Smooth muscle cell (in vitro differentiated cells): ENCODE measurements around the gene FCN3. TPM values are rescaled to one million over a fixed set of nuclear protein-coding genes. Genes with fewer than 3 reads are reported as not detected.

Experiments
- DNase-seq: peaks from one replicate; lab custom pipeline; 2025; ENCODE audit not compliant: unreplicated experiment; lab: John Stamatoyannopoulos, UW
- H2AFZ ChIP-seq: fragments of 200-600 bp; sonication (generic); 2 replicates; pipeline ENCODE4 v1.6.0; 2016; ENCODE audit warnings: antibody characterized with exemption, low read depth, mild to moderate bottlenecking
- H3F3A ChIP-seq: fragments of 200-600 bp; sonication (generic); 2 replicates; pipeline ENCODE4 v1.6.0; 2017; ENCODE audit warnings: antibody characterized with exemption, low read depth
- H3K27ac ChIP-seq: fragments of 200-600 bp; sonication (generic); 2 replicates; pipeline ENCODE4 v1.5.1; 2016; ENCODE audit warnings: low read depth, mild to moderate bottlenecking
- H3K27me3 ChIP-seq: fragments of 200-600 bp; sonication (generic); 2 replicates; pipeline ENCODE4 v1.6.1; 2016; ENCODE audit warnings: low read depth, mild to moderate bottlenecking
- H3K36me3 ChIP-seq: fragments of 200-600 bp; sonication (generic); 2 replicates; pipeline ENCODE4 v1.5.1; 2016; ENCODE audit warnings: low read depth
- H3K4me1 ChIP-seq: fragments of 200-600 bp; sonication (generic); 2 replicates; pipeline ENCODE4 v1.5.1; 2016; ENCODE audit warnings: low read depth
- H3K4me2 ChIP-seq: fragments of 200-600 bp; sonication (generic); 2 replicates; pipeline ENCODE4 v1.6.0; 2016; ENCODE audit warnings: mild to moderate bottlenecking
- H3K4me3 ChIP-seq: fragments of 200-600 bp; sonication (generic); 2 replicates; pipeline ENCODE4 v1.5.1; 2016; ENCODE audit warnings: mild to moderate bottlenecking
- H3K79me2 ChIP-seq: fragments of 200-600 bp; sonication (generic); 2 replicates; pipeline ENCODE4 v1.6.0; 2016; ENCODE audit warnings: low read depth, mild to moderate bottlenecking
- H3K9ac ChIP-seq: fragments of 200-600 bp; sonication (generic); 2 replicates; pipeline ENCODE4 v1.6.0; 2016; ENCODE audit warnings: low read depth
- H3K9me3 ChIP-seq: fragments of 200-600 bp; sonication (generic); replicated peaks from 2 replicates; pipeline ENCODE4 v1.5.1; 2016; ENCODE audit warnings: low read depth
- H4K20me1 ChIP-seq: fragments of 200-600 bp; sonication (generic); 2 replicates; pipeline ENCODE4 v1.6.0; 2016; ENCODE audit warnings: low read depth
- WGBS: methylation state at CpG from one replicate; pipeline ENCODE4 v1.1.7; 2016; ENCODE audit warnings: low lambda C conversion rate; 5-methylcytosine and 5-hydroxymethylcytosine counted together
- polyA plus RNA-seq: library from polyadenylated mRNA; unstranded; fragments of >200 nt; fragmentation: Nextera tagmentation; extraction: Ambion mirVana; gene quantifications from 2 replicates; pipeline ENCODE4 v1.2.1, GENCODE V29; 2016
- total RNA-seq: library from RNA; depleted of rRNA; stranded (reverse); fragments of >200 nt; gene quantifications from 2 replicates; pipeline ENCODE4 v1.2.3, GENCODE V29; 2014
- TF ChIP-seq, protein P1 (sequence below): fragments of 200-600 bp; sonication (generic); IDR thresholded peaks from 2 replicates; pipeline ENCODE4 v1.5.1; 2017; ENCODE audit warnings: borderline replicate concordance, mild to moderate bottlenecking, antibody characterized with exemption; ENCODE audit not compliant: insufficient read depth, poor library complexity, severe bottlenecking

Gene FCN3
- total and polyA plus RNA-seq, 2 experiments from 2014 or later, result not detected

DNA sequence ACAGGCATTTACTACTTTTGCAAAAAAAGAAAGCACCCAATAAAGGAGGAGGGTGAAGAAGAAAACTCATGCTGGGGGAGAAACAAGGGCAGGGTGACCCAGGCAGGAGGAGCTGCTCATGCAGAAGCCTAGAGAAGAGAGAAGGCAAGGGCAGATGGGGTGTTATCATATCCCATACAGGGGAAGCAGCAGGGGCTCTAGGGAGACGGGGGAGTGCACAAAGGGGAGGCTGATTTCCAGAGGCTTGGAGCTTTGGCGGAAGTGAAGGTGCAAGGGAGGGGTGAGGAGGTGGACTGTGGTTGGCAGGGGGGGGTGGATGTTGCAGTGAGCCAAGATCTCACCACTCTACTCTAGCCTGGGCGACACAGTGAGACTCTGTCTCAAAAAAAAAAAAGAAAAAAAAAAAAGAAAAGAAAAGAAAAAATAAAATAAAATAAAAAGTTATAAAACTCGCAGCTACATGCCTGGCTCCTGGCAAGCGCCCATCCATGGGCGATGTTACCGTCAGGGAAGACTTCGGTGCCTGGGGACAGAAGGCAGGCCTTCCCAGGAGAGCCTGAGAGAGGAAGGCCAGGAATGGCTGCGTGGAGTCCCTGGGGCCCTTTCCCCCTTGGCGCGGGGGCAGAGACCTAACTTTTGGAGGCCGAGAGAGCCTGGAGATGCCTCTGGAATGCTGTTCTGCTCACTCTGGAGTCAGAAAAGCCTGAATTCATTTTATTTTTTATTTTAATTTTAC lies 3.3 kb upstream of the FCN3 start:
- WGBS, result 86% methylated on average over 12 of the region's 12 CpGs
- Histone ChIP-seq H3K4me1 (no peaks in the 10 kb centered on the region), H3K79me2 (no peaks in the 10 kb centered on the region), H3F3A (no peaks in the 10 kb centered on the region), H3K27ac (no peak overlapping the region), H3K4me3 (no peak overlapping the region), H3K36me3 (no peaks in the 10 kb centered on the region), H3K9me3 (no peaks in the 10 kb centered on the region), H3K9ac (no peak overlapping the region), H2AFZ (no peak overlapping the region), H3K4me2 (no peak overlapping the region), H4K20me1 (no peaks in the 10 kb centered on the region), H3K27me3 (no peaks in the 10 kb centered on the region)
- DNase-seq, result no peak
- TF ChIP-seq, protein P1, sequence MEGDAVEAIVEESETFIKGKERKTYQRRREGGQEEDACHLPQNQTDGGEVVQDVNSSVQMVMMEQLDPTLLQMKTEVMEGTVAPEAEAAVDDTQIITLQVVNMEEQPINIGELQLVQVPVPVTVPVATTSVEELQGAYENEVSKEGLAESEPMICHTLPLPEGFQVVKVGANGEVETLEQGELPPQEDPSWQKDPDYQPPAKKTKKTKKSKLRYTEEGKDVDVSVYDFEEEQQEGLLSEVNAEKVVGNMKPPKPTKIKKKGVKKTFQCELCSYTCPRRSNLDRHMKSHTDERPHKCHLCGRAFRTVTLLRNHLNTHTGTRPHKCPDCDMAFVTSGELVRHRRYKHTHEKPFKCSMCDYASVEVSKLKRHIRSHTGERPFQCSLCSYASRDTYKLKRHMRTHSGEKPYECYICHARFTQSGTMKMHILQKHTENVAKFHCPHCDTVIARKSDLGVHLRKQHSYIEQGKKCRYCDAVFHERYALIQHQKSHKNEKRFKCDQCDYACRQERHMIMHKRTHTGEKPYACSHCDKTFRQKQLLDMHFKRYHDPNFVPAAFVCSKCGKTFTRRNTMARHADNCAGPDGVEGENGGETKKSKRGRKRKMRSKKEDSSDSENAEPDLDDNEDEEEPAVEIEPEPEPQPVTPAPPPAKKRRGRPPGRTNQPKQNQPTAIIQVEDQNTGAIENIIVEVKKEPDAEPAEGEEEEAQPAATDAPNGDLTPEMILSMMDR, result no peak

DNA sequence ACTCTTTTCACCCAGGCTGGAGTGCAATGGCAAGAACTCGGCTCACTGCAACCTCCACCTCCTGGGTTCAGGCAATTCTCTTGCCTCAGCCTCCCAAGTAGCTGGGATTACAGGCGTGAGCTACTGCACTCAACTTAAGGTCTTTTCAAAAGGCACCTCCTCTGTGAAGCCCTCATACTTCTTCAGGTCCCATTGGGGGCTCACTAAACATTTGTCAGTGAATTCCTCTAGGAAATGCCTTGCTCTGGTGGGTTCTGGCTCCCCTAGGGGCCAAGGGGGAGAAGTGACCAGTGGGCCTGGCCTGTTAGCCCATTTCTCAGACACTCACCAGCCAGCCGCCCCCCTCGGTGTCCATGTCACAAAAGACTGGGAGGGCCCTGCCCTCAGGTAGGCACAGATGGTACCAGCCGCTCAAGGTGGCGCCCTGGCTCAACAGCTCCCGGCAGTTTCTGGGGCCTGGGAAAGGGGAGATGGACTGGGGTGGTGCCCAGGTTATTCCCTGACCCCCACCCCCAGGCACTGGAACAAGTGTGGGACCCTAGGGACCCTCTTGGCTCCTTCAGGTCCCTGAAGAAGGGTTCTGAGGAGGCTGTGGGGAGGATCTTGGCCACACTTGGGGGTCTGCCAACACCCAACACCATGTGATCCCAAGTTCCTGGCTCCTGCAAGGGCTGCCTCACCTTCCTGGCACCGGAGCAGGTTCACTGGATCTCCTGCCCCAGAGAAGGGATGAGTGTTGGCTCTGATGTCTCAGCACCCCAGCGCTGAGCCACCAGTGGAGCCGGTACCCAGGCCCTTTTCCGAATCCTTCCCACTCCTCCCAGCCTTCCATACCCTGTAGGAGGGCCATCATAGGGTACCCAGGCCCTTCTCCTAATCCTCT lies 1.6 kb downstream of the FCN3 start:
- no peak overlapping the region for H3K4me3 ChIP-seq
- no peak for DNase-seq
- 89% methylated on average over 11 of the region's 11 CpGs for WGBS
- no peaks in the 10 kb centered on the region for H3K27me3 ChIP-seq
- no peaks in the 10 kb centered on the region for H3K4me1 ChIP-seq
- H3F3A ChIP-seq, result no peaks in the 10 kb centered on the region
- no peak overlapping the region for H3K9ac ChIP-seq
- H4K20me1 ChIP-seq, result no peaks in the 10 kb centered on the region
- H3K4me2 ChIP-seq, result no peak overlapping the region
- H3K27ac ChIP-seq, result no peak overlapping the region
- TF ChIP-seq, protein P1, result peak; percentile 25
- no peaks in the 10 kb centered on the region for H3K36me3 ChIP-seq
- no peak overlapping the region for H2AFZ ChIP-seq
- no peaks in the 10 kb centered on the region for H3K79me2 ChIP-seq
- H3K9me3 ChIP-seq, result no peaks in the 10 kb centered on the region

DNA sequence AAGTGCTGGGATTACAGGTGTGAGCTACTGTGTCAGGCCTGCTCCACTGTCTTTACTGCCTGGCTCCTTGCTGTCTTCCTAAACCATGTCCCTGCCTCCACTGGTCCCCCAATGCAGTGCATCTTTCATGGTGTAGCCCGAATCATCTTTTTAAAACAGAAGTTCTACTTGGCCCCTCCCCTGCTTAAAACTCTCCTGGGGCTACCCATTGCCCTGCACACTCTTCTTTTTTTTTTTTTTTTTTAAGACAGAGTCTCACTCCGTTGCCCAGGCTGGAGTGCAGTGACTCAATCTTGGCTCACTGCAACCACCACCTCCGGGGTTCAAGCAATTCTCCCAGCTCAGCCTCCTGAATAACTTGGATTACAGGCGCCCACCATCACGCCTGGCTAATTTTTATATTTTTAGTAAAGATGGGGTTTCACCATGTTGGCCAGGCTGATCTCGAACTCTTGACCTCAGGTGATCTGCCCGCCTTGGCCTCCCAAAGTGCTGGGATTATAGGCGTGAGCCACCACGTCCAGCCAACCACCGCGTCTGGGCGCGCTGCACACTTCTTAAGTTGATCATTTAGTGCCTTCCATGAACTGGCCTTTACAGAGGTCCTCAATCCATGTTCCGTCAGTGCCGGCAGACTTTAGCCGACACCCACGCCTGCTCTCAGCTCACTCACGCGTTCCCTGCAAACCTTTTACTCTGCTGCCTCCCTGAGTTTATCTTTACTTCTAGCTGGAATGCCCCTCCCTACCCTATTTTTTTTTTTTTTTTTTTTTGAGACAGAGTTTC lies 2.4 kb downstream of the FCN3 start:
- no peaks in the 10 kb centered on the region for H4K20me1 ChIP-seq
- WGBS, result 79% methylated on average over 19 of the region's 19 CpGs

More for the DNA sequence above, 2.4 kb downstream of the FCN3 start:
- Histone ChIP-seq H3K4me1 (peaks cover 2% of the 10 kb centered on the region), H3K4me2 (no peak overlapping the region), H2AFZ (no peak overlapping the region), H3K27ac (no peak overlapping the region), H3K9me3 (no peaks in the 10 kb centered on the region), H3K27me3 (no peaks in the 10 kb centered on the region), H3F3A (no peaks in the 10 kb centered on the region), H3K9ac (no peak overlapping the region), H3K36me3 (no peaks in the 10 kb centered on the region), H3K4me3 (no peak overlapping the region), H3K79me2 (no peaks in the 10 kb centered on the region)
- no peak for DNase-seq
- TF ChIP-seq, protein P1, result no peak
